ENCODE results near the gene LIMCH1.

LIMCH1 gene

DNA sequence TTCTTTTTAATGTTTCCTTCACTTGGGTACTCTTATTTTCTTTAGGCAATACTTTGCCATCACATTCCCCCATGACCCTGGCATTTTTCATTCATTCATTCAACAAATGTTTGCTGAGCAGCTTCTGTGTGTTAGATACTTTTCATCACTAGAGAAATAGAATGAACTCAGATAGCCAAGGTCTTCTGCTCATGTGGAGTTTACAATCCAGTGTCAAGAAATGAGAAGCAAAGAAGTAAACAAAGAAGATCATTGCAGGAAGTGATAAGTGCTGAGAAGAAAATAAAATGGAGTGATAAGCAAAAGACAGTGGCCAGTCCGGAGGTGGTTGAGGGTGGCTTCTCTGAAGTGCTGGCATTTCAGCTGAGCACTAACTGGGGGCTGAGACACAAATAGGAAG, 63.1 kb downstream of the LIMCH1 start:
- DNase-seq (ENCODE audit: low read depth), result no peak
- TF ChIP-seq MYC (IDR thresholded peaks at IDR 0.05; ENCODE audit: low read depth, low read length), result no peak
- TF ChIP-seq, protein P1, sequence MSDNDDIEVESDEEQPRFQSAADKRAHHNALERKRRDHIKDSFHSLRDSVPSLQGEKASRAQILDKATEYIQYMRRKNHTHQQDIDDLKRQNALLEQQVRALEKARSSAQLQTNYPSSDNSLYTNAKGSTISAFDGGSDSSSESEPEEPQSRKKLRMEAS (IDR thresholded peaks at IDR 0.05; ENCODE audit: low read depth, low read length), result no peak
- no peak for TF ChIP-seq POLR2A (IDR thresholded peaks at IDR 0.05; ENCODE audit: extremely low read depth, insufficient read length)
- TF ChIP-seq CTCF (IDR thresholded peaks at IDR 0.05; ENCODE audit: low read depth, low read length), result no peak
- H3K4me3 ChIP-seq (ENCODE audit: low read depth, low read length), result no peak overlapping the region

DNA sequence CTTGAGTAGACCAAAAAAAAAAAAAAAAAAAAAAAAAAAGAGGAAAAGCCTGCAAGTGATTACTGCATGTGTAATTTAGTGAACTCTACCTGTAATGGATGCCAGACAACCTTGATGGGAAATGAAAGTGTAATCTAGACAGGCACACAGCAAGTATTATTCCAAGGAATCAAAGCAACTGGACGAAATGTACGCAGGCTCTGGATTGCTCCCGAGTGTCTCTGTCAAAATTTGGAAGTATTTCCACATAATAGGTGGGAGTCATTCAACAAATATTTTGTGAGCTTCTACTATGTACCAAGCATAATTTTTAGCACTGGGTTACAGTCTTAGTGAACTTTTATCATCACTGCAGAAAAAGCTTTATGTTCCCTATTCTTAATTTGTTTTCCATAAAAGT, 64.2 kb downstream of the LIMCH1 start:
- no peak for DNase-seq (ENCODE audit: low read depth)
- no peak overlapping the region for H3K4me3 ChIP-seq (ENCODE audit: low read depth, low read length)
- TF ChIP-seq POLR2A (IDR thresholded peaks at IDR 0.05; ENCODE audit: extremely low read depth, insufficient read length) (no peak), CTCF (IDR thresholded peaks at IDR 0.05; ENCODE audit: low read depth, low read length) (no peak), MYC (IDR thresholded peaks at IDR 0.05; ENCODE audit: low read depth, low read length) (no peak)
- TF ChIP-seq, protein P1 (IDR thresholded peaks at IDR 0.05; ENCODE audit: low read depth, low read length), result no peak

- no peak overlapping the region for H3K4me3 ChIP-seq (ENCODE audit: low read depth, low read length)
Measured at GRCh38 chr4:41602886-41603498, 65.0 kb downstream of the LIMCH1 start.

DNA sequence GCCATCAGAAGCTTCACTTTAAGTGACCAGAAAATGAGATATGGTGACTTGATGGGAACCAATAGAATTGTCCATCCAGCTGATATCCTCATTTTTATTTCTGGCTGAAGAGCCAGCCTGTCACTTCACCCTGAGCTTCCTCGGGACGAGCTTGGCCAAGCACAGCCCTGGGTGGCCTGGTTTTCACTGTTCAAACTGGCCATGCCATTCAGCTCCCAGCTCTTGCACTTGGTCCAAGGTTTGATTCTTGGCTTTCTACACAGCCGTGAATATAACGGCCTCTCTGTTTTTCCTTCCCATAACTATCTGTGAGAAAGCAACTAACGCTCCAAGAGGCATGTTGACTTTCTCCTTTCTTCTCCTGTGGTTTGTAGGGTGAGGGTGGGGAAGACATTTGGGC, 71.9 kb downstream of the LIMCH1 start:
- TF ChIP-seq, protein P1 (IDR thresholded peaks at IDR 0.05; ENCODE audit: low read depth, low read length), result no peak
- no peak for TF ChIP-seq POLR2A (IDR thresholded peaks at IDR 0.05; ENCODE audit: extremely low read depth, insufficient read length)
- TF ChIP-seq MYC (IDR thresholded peaks at IDR 0.05; ENCODE audit: low read depth, low read length), result no peak
- no peak for TF ChIP-seq CTCF (IDR thresholded peaks at IDR 0.05; ENCODE audit: low read depth, low read length)
- no peak overlapping the region for H3K4me3 ChIP-seq (ENCODE audit: low read depth, low read length)
- DNase-seq (ENCODE audit: low read depth), result no peak

More at GRCh38 chr4:41602886-41603498, 65.0 kb downstream of the LIMCH1 start:
- TF ChIP-seq CTCF (IDR thresholded peaks at IDR 0.05; ENCODE audit: low read depth, low read length) (no peak), MYC (IDR thresholded peaks at IDR 0.05; ENCODE audit: low read depth, low read length) (no peak), POLR2A (IDR thresholded peaks at IDR 0.05; ENCODE audit: extremely low read depth, insufficient read length) (no peak)
- TF ChIP-seq, protein P1 (IDR thresholded peaks at IDR 0.05; ENCODE audit: low read depth, low read length), result no peak
- DNase-seq (ENCODE audit: low read depth), result no peak

- no peak overlapping the region for H3K4me3 ChIP-seq (ENCODE audit: low read depth, low read length)
- DNase-seq (ENCODE audit: low read depth), result no peak
- TF ChIP-seq MYC (IDR thresholded peaks at IDR 0.05; ENCODE audit: low read depth, low read length) (no peak), POLR2A (IDR thresholded peaks at IDR 0.05; ENCODE audit: extremely low read depth, insufficient read length) (no peak), CTCF (IDR thresholded peaks at IDR 0.05; ENCODE audit: low read depth, low read length) (no peak)
- TF ChIP-seq, protein P1 (IDR thresholded peaks at IDR 0.05; ENCODE audit: low read depth, low read length), result no peak
Measured at GRCh38 chr4:41610474-41610873, 72.5 kb downstream of the LIMCH1 start.

All from NB4 (cell line).